Measurements from ENCODE around the gene SRP19.
"Not testable (repeated sequence)": the region's sequence is repeated elsewhere in the genome, so short reads cannot be mapped to it uniquely, and the experiment has no call there.

Gene SRP19

GRCh38 chr5:112860929-112861637 is at the start of gene SRP19:
TSS of gene SRP19 (plus strand) at chr5:112861287. CDS start at chr5:112861377, 90 bp downstream.
- DNase-seq (ENCODE audit: low read depth): peak; percentile 98

DNA sequence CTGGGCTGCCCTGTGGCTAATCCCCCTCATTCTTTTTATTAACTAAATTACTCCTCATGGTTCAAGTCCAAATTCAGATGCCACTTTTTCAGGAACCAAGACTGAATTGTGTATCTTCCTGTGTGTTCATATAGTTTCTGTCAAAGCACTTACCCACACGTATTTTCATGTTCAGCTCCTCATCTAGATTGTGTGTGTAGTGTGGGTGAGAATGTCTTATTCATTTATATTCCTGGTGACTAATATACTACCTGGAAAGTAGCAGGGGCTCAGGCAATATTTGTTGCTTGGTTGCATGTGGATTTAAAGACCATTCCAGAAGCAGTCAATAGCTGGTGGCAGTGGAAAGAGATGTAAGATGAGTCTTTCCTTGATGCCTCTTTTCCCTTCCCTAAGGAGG is 48.5 kb upstream of the SRP19 start:
- no peak for DNase-seq (ENCODE audit: low read depth)

- DNase-seq (ENCODE audit: low read depth): no peak
Observed at GRCh38 chr5:112820246-112820645, 40.8 kb upstream of the SRP19 start.

GRCh38 chr5:112822456-112822855 is 38.6 kb upstream of the SRP19 start:
- DNase-seq (ENCODE audit: low read depth): no peak

DNA sequence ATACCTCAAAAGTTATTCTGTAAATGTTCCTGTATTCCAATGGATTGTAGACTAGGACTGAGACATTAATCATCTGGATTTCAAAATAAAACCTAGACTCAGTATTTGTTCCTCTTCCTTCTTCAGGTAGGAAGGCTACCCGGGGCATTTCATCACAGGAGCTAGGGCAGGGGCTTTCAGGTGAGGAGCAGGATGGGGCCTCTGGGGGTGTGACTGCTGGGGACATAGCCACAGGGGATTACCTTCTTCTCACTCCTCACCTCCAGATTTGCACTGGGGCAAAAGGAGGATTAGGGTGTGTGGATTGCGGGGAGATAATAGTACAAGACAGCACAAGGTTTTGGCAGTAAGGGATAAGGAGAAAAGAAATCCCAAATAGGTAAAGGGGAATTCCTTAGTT is 37.9 kb upstream of the SRP19 start:
- no peak for DNase-seq (ENCODE audit: low read depth)

GRCh38 chr5:112823656-112824055 is 37.4 kb upstream of the SRP19 start:
- no peak for DNase-seq (ENCODE audit: low read depth)

- no peak for DNase-seq (ENCODE audit: low read depth)
Observed at GRCh38 chr5:112824197-112824596, 36.9 kb upstream of the SRP19 start.

DNA sequence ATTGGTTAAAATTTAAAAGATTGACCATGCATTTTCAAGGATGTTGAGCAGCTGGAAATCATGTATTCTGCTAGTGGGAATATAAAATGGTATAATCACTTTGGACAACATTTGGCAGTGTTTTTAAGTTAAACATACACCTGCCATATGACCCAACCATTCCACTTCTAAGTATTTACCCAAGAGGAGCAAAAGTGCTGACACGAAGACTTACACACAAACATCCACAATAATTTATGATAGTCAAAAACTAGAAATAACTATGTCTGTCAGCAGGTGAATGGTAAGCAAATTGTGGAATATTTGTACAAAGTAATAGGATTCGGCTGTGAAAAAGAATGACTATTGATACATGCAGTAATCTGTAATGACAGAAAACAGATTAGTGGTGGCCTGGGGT is 30.7 kb upstream of the SRP19 start:
- no peak for DNase-seq (ENCODE audit: low read depth)

DNA sequence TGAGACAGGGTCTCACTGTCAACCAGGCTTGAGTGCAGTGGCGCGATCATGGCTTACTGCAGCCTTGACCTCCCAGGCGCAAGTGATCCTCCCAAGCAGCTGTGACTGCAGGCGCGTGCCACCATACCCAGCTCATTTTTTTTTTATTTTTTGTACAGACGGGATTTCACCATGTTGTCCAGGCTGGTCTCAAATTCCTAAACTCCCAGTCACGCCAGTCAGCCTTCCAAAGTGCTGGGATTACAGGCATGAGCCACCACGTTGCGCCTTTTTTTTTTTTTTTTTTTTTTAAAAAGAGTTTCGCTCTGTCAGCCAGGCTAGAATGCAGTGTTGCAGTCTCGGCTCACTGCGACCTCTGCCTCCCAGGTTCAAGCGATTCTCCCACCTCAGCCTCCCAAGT is 27.1 kb upstream of the SRP19 start:
- no peak for DNase-seq (ENCODE audit: low read depth)

GRCh38 chr5:112844489-112844888 is 16.6 kb upstream of the SRP19 start:
- DNase-seq (ENCODE audit: low read depth): no peak

- no peak for DNase-seq (ENCODE audit: low read depth)
Observed at GRCh38 chr5:112846556-112846955, 14.5 kb upstream of the SRP19 start.

- no peak for DNase-seq (ENCODE audit: low read depth)
Observed at GRCh38 chr5:112847306-112847705, 13.8 kb upstream of the SRP19 start.

DNA sequence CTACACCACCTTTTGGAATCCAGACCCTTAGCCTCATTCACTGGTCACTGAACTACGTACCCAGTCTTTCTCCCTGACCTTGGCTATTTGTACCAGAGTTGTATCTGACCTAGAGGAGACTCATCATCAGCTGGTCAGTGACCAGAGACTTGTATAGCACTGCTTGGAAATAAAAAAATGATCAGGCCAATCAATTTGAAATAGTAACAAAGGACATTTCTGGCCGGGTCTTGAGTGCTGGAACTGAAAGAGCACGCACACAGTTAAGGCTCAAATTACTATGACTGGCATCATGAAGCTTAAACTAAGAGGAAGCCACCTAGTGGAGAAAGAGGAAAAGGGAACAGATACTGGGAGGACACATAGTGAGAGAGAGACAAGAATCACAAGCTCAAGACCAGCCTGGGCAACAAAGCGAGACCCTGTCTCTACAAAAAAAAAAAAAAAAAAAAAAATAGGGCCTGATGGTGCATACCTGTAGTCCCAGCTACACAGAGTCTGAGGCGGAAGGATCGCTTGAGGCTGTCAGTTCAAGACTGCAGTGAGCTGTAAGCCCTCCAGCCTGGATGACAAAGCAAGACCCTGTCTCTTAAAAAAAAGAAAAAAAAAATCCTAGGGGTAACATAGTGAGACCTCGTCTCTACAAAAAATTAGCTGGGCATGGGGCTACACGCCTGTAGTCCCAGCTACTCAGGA is 12.8 kb upstream of the SRP19 start:
- DNase-seq (ENCODE audit: low read depth): peak; percentile 72

- no peak for DNase-seq (ENCODE audit: low read depth)
Observed at GRCh38 chr5:112849912-112850311, 11.2 kb upstream of the SRP19 start.

- no peak for DNase-seq (ENCODE audit: low read depth)
Observed at GRCh38 chr5:112854651-112855050, 6.4 kb upstream of the SRP19 start.

DNA sequence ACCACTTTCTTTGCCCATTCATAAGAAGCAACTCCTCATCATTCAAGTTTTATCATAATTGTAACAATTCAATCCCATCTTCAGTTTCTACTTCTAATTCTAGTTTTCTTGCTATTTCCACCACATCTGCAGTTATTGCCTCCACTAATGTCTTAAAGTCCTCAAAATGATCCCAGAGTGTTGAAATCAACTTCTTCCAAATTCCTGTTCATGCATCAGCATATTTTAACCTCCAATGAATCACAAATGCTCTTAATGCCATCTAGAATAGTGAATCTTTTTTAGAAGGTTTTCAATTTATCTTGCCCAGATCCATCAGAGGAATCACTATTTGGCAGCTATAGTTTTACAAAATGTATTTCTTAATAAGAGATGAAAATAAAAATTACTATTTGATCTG is 3.2 kb upstream of the SRP19 start:
- no peak for DNase-seq (ENCODE audit: low read depth)

- DNase-seq (ENCODE audit: low read depth): not testable (repeated sequence)
Observed at GRCh38 chr5:112860571-112860928, 537 bp upstream of the SRP19 start.

GRCh38 chr5:112861638-112861985 is 525 bp downstream of the SRP19 start:
- no peak for DNase-seq (ENCODE audit: low read depth)

DNA sequence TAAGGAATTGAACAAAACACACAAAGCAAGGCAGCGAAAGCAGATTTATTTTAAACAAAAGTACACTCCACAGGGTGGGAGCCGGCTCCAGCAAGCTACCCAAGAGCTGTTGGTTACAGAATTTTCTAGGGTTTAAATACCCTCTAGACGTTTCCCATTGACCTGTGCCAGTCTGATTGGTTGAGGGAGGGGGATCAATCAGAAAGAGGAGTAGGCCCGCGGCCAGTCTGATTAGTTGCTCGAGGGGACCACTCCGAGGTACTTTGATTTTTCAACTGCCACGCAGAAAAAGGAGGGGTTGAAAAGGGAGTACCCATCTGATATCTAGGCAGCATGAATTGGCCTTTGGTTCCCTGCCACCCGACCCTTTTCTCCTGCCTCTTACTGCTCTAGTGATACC is 998 bp downstream of the SRP19 start:
- no peak for DNase-seq (ENCODE audit: low read depth)

- DNase-seq (ENCODE audit: low read depth): no peak
Observed at GRCh38 chr5:112863549-112863948, 2.5 kb downstream of the SRP19 start.

DNA sequence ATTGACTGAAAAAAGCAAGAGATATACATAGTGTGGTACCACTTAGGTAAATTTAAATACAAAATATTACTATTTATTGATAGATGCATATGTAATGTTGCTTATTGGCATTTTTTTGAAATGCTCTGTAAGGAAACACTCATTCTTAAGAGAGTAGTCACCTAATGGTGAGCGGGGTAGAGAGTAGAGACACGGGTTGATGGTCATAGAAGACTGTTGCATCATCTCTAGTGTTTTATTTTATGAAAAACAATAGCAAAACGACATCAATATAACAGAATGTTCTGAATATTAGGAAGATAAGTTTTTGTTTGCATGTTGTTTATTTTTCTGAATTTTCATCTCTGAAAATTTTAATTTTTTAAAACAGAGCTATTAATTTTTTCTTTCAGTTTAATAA is 4.0 kb downstream of the SRP19 start:
- DNase-seq (ENCODE audit: low read depth): no peak

DNA sequence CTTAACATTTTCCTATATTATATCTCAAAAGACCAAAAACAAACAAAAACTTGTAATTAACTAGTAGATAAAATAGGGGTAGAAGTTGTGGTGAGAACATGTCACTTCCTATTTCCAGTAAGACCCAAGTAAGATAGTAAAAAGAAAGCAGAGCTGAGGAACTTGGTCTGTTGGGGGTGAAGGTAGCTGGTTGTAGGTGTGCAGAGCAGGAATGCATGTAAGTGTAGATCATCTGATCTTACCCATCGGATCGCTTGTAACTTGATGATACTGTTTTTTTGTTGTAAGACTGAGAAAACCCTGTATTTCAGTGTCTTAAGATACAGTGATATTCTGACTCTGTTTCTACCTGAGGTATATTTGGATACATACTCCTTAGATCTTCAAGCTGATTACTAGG is 5.7 kb downstream of the SRP19 start:
- no peak for DNase-seq (ENCODE audit: low read depth)

GRCh38 chr5:112867411-112867810 is 6.3 kb downstream of the SRP19 start:
- DNase-seq (ENCODE audit: low read depth): no peak

- DNase-seq (ENCODE audit: low read depth): no peak
Observed at GRCh38 chr5:112869948-112870347, 8.9 kb downstream of the SRP19 start.

Data from stromal cell of bone marrow (primary cell).